22Rv1 (cell line): ENCODE data around the gene ATP6V1E1.
A peak's percentile ranks its signal among the peaks of the same experiment; 100 is the strongest.
"Not testable (repeated sequence)": the region's sequence is repeated elsewhere in the genome, so short reads cannot be mapped to it uniquely, and the experiment has no call there.

Source experiments
- H3K27ac ChIP-seq: fragments of 450-650 bp; 2 replicates; pipeline ENCODE4 v1.5.1; 2017
- ZFX ChIP-seq: fragments of 450-650 bp; IDR thresholded peaks from 2 replicates; pipeline ENCODE4 v1.6.1; 2017; ENCODE audit warnings: antibody characterized with exemption, borderline replicate concordance
- TF ChIP-seq, protein P1 (sequence below): fragments of 450-650 bp; IDR thresholded peaks from 2 replicates; pipeline ENCODE4 v1.5.1; 2017; ENCODE audit warnings: mild to moderate bottlenecking

The ATP6V1E1 gene

DNA sequence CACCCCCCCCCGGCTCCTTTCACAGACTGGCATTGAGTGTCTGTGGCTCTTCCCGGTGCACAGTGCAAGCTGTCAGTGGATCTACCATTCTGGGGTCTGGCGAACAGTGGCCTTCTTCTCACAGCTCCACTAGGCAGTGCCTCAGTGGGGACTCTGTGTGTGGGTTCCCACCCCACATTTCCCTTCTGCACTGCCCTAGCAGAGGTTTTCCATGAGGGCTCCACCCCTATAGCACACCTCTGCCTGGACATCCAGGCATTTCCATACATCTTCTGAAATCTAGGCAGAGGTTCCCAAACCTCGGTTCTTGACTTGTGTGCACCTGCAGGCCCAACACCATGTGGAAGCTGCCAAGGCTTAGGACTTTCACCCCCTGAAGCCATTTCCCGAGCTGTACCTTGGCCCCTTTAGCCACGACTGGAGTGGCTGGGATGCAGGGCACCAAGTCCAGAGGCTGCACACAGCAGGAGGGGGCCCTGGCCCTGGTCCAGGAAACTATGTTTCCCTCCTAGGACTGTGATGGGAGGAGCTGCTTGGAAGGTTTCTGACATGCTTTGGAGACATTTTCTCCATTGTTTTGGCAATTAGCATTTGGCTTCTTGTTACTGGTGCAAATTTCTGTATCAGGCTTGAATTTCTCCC, 36.0 kb upstream of the ATP6V1E1 start:
- TF ChIP-seq, protein P1, sequence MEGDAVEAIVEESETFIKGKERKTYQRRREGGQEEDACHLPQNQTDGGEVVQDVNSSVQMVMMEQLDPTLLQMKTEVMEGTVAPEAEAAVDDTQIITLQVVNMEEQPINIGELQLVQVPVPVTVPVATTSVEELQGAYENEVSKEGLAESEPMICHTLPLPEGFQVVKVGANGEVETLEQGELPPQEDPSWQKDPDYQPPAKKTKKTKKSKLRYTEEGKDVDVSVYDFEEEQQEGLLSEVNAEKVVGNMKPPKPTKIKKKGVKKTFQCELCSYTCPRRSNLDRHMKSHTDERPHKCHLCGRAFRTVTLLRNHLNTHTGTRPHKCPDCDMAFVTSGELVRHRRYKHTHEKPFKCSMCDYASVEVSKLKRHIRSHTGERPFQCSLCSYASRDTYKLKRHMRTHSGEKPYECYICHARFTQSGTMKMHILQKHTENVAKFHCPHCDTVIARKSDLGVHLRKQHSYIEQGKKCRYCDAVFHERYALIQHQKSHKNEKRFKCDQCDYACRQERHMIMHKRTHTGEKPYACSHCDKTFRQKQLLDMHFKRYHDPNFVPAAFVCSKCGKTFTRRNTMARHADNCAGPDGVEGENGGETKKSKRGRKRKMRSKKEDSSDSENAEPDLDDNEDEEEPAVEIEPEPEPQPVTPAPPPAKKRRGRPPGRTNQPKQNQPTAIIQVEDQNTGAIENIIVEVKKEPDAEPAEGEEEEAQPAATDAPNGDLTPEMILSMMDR: no peak
- no peak for TF ChIP-seq ZFX
- no peak overlapping the region for H3K27ac ChIP-seq

DNA sequence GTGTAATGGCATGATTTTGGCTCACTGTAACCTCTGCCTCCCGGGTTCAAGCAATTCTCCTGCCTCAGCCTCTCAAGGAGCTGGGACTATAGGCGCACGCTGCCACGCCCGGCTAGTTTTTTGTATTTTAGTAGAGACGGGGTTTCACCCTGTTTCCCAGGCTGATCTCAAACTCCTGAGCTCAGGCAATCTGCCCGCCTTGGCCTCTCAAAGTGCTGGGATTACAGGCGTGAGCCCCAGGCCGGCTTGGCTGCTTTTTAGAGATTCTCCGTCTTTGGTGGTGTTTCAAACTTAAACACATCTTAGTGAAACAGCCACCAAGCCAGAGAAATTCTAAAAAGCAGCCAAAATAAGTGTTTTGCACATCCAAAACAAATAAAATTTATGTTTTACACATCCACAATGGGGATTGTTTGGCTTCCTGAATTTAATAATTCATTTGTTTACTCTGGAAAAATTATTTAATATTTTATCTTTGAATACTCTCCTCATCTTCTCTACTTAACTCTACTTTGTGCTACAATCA, 28.4 kb upstream of the ATP6V1E1 start:
- H3K27ac ChIP-seq: no peak overlapping the region; the same call in 1 of the 2 replicates
- no peak for TF ChIP-seq ZFX
- TF ChIP-seq, protein P1: no peak

DNA sequence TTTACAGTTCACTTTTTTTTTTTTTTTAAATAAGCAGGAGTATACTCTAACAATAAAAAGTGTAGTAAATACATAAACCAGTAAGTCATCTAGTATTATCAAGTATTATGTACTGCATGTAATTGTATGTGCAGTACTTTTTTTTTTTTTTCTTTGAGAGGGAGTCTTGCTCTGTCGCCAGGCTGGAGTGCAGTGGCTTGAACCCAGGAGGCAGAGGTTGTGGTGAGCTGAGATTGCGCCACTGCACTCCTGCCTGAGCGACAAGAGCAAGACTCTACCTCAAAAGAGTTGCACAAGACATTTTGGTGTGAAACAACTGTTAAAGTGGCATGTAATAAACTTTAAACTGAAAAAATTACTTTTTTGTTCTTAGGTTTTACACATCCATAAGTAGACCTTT, 26.7 kb upstream of the ATP6V1E1 start:
- TF ChIP-seq, protein P1: no peak
- no peak for TF ChIP-seq ZFX
- peak overlapping the region; percentile 81 for H3K27ac ChIP-seq

DNA sequence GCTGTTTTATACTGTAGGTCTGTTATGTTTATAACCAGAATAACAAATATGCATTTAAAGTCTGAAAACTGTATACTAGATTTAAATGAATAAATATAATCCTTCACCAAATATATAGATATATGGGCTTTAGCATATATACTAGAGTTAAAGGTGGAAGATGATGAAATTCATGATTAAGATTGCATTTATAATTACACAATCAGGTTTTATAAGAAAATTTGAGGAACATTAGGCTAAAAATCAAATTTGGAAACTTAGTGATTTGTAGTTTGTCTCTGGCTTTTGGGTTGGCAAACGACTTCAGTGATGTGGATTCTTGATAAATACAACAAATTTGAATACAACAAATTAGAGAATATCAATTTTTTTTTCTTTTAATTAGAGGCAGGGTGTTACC, 20.0 kb upstream of the ATP6V1E1 start:
- TF ChIP-seq, protein P1: no peak
- TF ChIP-seq ZFX: no peak
- H3K27ac ChIP-seq: no peak overlapping the region

DNA sequence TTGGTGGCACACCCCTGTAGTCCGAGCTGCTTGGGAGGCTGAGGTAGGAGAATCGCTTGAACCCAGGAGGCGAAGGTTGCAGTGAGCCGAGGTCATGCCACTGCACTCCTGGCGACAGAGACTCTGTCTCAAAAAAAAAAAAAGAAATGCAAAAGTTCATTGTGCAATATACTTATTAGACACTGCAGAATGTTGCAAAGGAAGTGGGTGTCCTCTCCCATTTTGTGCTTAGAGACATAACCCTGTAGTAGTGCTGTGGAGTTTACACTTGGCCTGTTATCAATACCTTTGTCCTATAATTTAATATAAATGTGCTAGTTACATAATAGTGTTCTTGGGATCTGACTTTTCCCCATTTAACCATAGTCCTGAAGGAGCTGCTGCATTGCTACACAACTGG, 19.4 kb upstream of the ATP6V1E1 start:
- TF ChIP-seq ZFX: no peak
- TF ChIP-seq, protein P1: no peak
- H3K27ac ChIP-seq: no peak overlapping the region

DNA sequence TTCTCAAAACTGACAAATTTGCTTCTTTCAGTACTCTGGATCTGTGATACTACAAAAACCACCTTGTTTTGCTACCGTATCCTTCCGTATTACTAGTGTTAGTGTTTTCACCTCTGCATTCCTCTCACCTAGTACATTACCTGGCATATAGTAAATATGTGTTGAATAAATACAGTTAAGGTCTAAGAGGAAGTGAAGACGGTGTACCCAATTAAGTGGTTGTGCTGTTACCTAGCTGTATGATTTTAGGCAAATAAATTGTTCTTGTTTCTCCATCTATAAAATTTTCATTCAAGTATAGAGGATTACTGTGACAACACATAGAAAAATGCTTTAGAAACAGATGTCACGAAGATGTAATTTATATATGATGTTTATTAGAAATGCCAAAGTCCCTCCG, 18.9 kb upstream of the ATP6V1E1 start:
- no peak for TF ChIP-seq ZFX
- TF ChIP-seq, protein P1: no peak
- no peak overlapping the region for H3K27ac ChIP-seq

DNA sequence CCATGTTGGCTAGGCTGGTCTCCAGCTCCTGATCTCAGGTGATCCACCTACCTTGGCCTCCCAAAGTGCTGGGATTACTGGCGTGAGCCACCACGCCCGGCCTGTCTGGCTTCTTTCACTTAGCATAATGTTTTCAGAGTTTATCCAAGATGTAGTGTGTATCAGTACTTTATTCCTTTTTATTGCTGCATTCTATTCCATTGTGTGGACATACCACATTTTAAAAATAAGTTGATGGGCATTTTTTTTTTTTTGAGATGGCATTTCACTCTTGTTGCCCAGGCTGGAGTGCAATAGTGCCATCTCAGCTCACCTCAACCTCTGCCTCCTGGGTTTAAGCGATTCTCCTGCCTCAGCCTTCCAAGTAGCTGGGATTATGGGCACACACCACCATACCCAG, 13.8 kb upstream of the ATP6V1E1 start:
- H3K27ac ChIP-seq: not testable (repeated sequence)

DNA sequence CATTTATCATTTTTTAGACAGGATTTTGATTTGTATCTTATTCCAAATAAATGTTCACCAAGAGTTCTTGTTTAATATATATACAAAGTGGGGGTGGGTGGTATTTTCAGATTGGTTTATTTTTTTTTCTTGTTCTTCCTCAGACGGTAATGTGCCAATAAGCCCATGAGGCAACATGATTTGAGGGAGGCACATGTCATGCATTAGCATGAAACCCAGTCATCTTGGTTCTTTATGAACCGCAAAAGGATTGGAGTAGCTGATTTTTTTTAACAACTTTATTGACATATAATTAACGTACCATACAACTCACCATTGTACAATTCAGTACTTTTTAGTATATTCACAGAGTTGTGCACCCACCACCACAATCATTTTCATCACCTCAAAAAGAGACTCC, 12.7 kb upstream of the ATP6V1E1 start:
- no peak overlapping the region for H3K27ac ChIP-seq
- TF ChIP-seq, protein P1: no peak
- TF ChIP-seq ZFX: no peak
